NCI-H2029 (cell line): ENCODE data around the gene DLG3.

Source experiments
- DNase-seq: peaks from one replicate; lab custom pipeline; 2025; lab: John Stamatoyannopoulos, UW

The DLG3 gene

GRCh38 chrX:70525733-70526132 lies 81.1 kb downstream of the DLG3 start:
- peak; percentile 38 for DNase-seq

- DNase-seq, result no peak
These were observed 82.4 kb downstream of the DLG3 start for GRCh38 chrX:70527053-70527452.

GRCh38 chrX:70527610-70528345 lies 83.1 kb downstream of the DLG3 start:
- no peak for DNase-seq

- DNase-seq, result no peak
These were observed 90.6 kb downstream of the DLG3 start for GRCh38 chrX:70535198-70535597.

GRCh38 chrX:70549429-70549828 lies 104.8 kb downstream of the DLG3 start:
- DNase-seq, result no peak

GRCh38 chrX:70552130-70552704 lies 107.6 kb downstream of the DLG3 start:
- no peak for DNase-seq

- no peak for DNase-seq
These were observed 108.9 kb downstream of the DLG3 start for GRCh38 chrX:70553516-70553915.

GRCh38 chrX:70554081-70554480 lies 109.4 kb downstream of the DLG3 start:
- no peak for DNase-seq

- DNase-seq, result no peak
These were observed 109.9 kb downstream of the DLG3 start for GRCh38 chrX:70554523-70554922.

- no peak for DNase-seq
These were observed 110.3 kb downstream of the DLG3 start for GRCh38 chrX:70554948-70555347.
